Nephron progenitor cell (in vitro differentiated cells): ENCODE data around the gene DRC1.

Experiments used
- DNase-seq: peaks from one replicate; pipeline ENCODE4 v3.0.0; 2021
- H3K27ac Mint-ChIP-seq: 2 replicates; pipeline ENCODE4 v1.8.0; 2021; ENCODE audit warnings: mild to moderate bottlenecking, moderate library complexity, mixed read lengths
- H3K27me3 Mint-ChIP-seq: 2 replicates; pipeline ENCODE4 v1.8.0; 2021; ENCODE audit warnings: mild to moderate bottlenecking, low read depth, mixed read lengths; ENCODE audit not compliant: poor library complexity
- H3K36me3 Mint-ChIP-seq: 2 replicates; pipeline ENCODE4 v1.8.0; 2021; ENCODE audit warnings: low read depth, mixed read lengths
- H3K4me1 Mint-ChIP-seq: 2 replicates; pipeline ENCODE4 v1.8.0; 2021; ENCODE audit warnings: mixed read lengths
- H3K4me3 Mint-ChIP-seq: 2 replicates; pipeline ENCODE4 v1.8.0; 2021; ENCODE audit warnings: mild to moderate bottlenecking, moderate library complexity, mixed read lengths
- H3K9me3 Mint-ChIP-seq: 2 replicates; pipeline ENCODE4 v1.8.0; 2021; ENCODE audit warnings: mild to moderate bottlenecking, moderate library complexity, mixed read lengths
- TF ChIP-seq, protein P1 (sequence below): fragments of 200-600 bp; sonication (generic); IDR thresholded peaks from 2 replicates; pipeline ENCODE4 v1.5.0; 2021; ENCODE audit warnings: antibody characterized with exemption

DRC1 gene

DNA sequence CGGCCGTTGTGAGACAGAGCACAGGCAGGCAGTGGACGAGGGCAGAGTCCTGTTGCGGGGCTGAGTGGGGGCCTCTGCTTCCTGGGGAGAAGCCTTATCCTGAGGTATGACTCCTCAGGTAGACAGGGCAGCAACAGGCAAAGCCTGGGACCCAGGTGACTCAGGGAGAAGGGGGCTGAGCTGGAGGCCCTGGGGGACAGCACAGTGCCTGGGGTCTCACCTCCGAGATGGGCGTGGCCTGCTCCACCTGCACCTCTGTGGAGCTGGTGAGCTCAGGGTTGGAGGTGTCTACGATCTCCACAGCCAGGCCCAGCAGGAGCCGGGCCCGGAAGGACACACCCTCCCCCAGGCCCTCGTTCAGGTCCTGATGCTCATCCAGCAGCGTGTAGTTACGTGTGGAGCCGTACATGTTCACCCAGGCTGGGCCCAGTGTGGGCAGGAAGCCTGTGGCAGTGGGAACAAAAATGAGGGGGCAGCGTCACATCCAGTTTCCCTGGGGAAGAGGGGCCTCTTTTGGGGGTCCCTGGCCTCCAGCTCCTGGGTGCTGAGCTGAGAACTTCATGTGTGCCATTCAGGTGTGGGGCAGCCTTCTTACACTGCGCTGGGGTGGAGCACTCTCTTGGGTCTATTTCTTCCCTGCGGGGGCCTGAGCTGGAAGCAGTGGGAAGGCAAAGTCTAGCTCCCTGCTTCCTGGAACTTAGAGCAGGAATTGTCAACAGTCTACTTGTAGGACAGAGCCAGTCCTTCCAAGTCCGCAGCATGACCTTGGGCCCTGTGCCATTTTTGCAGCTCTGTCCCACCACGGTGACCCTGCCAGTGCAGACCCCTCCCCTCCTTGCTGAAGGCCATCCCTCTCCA, 79.1 kb downstream of the DRC1 start:
- TF ChIP-seq, protein P1, sequence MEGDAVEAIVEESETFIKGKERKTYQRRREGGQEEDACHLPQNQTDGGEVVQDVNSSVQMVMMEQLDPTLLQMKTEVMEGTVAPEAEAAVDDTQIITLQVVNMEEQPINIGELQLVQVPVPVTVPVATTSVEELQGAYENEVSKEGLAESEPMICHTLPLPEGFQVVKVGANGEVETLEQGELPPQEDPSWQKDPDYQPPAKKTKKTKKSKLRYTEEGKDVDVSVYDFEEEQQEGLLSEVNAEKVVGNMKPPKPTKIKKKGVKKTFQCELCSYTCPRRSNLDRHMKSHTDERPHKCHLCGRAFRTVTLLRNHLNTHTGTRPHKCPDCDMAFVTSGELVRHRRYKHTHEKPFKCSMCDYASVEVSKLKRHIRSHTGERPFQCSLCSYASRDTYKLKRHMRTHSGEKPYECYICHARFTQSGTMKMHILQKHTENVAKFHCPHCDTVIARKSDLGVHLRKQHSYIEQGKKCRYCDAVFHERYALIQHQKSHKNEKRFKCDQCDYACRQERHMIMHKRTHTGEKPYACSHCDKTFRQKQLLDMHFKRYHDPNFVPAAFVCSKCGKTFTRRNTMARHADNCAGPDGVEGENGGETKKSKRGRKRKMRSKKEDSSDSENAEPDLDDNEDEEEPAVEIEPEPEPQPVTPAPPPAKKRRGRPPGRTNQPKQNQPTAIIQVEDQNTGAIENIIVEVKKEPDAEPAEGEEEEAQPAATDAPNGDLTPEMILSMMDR, result no peak
- H3K9me3 Mint-ChIP-seq, result no peaks in the 10 kb centered on the region
- peaks cover 13% of the 10 kb centered on the region for H3K4me1 Mint-ChIP-seq
- no peaks in the 10 kb centered on the region for H3K36me3 Mint-ChIP-seq
- no peak overlapping the region for H3K4me3 Mint-ChIP-seq
- DNase-seq, result no peak
- no peak overlapping the region for H3K27ac Mint-ChIP-seq
- peaks cover 24% of the 10 kb centered on the region for H3K27me3 Mint-ChIP-seq

DNA sequence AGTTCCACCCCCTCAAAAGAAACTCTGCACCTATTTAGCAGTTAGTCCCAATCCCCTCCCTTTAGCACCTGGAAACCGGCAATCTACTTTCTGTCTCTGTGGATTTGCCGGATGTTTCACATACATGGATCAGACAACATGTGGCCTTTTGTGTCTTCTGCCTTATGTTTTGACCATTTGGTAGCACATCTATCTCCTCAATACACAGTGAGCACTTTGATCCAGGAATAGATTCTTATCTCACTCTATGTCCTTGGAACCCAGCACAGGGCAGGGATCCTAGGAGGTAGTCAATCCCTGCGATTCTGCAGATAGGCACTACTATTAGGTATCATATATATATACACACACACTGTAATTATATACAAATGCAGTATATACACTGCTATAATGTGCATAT, 80.0 kb downstream of the DRC1 start:
- Mint-ChIP-seq H3K9me3 (no peaks in the 10 kb centered on the region), H3K36me3 (no peaks in the 10 kb centered on the region), H3K4me1 (peaks cover 13% of the 10 kb centered on the region), H3K27me3 (peaks cover 26% of the 10 kb centered on the region), H3K4me3 (no peak overlapping the region), H3K27ac (no peak overlapping the region)
- DNase-seq, result no peak
- TF ChIP-seq, protein P1, result no peak

DNA sequence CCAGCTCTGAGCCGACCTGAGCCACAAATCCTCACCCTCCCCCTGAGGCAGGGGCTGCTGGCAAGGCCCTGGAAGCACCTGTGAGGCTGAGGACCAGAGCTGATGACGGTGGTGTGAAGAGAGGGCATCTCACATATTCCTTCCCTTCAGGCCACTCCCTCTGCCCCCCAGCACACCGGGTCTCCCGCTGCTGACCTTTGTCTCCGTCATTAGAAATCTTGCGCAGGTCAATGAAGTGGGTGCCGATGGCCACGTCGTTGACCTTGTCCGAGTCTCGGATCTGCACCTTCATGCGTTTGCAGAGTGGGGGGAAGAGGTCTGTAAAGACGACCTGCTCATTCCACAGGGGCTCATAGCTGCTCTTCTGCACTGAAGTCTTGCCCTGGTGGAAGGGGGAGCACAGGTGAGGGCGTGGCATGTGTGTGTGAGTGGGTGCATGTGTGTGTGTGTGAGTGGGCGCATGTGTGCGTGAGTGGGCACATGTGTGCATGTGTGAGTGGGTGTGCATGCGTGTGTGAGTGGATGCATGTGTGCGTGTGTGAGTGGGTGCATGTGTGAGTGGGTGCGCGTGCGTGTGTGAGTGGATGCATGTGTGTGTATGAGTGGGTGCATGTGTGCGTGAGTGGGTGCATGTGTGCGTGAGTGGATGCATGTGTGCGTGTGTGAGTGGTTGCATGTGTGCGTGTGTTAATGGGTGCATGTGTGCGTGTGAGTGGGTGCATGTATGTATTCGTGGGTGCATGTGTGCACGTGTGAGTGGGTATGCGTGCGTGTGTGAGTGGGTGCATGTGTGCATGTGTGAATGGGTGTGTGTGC, 80.7 kb downstream of the DRC1 start:
- DNase-seq, result no peak
- no peak overlapping the region for H3K27ac Mint-ChIP-seq
- H3K9me3 Mint-ChIP-seq, result no peaks in the 10 kb centered on the region
- H3K4me1 Mint-ChIP-seq, result peaks cover 12% of the 10 kb centered on the region
- TF ChIP-seq, protein P1, result no peak
- peaks cover 28% of the 10 kb centered on the region for H3K27me3 Mint-ChIP-seq
- H3K36me3 Mint-ChIP-seq, result no peaks in the 10 kb centered on the region
- no peak overlapping the region for H3K4me3 Mint-ChIP-seq

DNA sequence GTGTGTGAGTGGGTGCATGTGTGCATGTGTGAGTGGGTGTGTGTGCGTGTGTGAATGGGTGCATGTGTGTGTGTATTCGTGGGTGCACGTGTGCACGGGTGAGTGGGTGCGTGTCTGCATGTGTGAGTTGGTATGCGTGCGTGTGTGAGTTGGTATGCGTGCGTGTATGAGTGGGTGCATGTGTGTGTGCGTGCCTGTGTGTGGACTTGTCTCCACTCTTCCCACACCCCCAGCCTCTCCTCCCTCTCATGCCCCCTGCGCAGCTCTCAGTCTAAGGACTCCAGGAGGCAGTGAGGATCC, 81.3 kb downstream of the DRC1 start:
- Mint-ChIP-seq H3K27ac (no peak overlapping the region), H3K27me3 (peaks cover 25% of the 10 kb centered on the region), H3K36me3 (no peaks in the 10 kb centered on the region), H3K4me3 (no peak overlapping the region), H3K4me1 (peaks cover 7% of the 10 kb centered on the region), H3K9me3 (no peaks in the 10 kb centered on the region)
- DNase-seq, result no peak
- TF ChIP-seq, protein P1, result no peak

DNA sequence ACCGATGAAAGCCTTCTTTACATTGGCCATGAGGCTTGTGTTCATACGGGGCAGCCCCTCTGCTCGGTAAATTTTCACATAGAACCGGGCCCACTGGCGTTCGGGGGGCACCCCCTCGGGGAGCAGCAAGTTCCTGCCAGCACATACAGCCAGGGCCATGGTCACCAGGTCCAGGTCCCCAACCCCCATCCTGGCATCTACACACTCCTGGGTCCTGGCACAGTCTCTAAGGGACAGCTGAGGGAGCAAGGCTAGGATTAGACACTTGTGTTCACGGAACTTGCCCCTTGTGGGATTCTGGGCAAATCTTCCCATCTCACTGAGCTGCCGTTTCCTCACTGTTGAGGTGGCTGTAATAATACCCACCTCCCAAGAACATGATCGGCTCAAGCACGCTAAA, 81.8 kb downstream of the DRC1 start:
- DNase-seq, result no peak
- TF ChIP-seq, protein P1, result no peak
- H3K27ac Mint-ChIP-seq, result no peak overlapping the region
- H3K4me3 Mint-ChIP-seq, result no peak overlapping the region
- H3K9me3 Mint-ChIP-seq, result no peaks in the 10 kb centered on the region
- no peaks in the 10 kb centered on the region for H3K36me3 Mint-ChIP-seq
- peaks cover 25% of the 10 kb centered on the region for H3K27me3 Mint-ChIP-seq
- H3K4me1 Mint-ChIP-seq, result peaks cover 5% of the 10 kb centered on the region
